ENCODE data around the gene OR51M1.

DNA sequence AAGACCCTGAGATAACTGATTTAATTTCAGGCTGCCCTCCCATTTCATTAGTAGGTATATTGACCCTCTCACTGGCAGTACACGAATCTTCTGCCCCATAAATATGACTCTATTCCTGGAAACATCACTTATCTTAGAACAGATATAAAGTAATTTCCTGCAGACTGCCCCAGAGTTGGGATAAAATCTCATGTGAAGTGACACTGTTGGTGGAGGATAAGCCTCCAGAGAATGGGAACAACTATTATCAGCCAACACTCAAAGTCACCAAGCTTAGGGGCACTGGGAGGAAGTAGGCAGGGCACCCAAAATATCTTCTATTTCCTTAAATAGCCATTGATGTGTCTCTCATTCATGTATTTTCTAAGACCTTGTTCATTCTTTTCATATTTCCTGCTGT, 48.4 kb upstream of the OR51M1 start:
- no peak for TF ChIP-seq CTCF (IDR thresholded peaks at IDR 0.05)
- no peak for TF ChIP-seq POLR2A (IDR thresholded peaks at IDR 0.05)
